PFSK-1 (cell line): Measurements from ENCODE around the gene ANO3.

ENCODE experiments used
- FOXP2 ChIP-seq: optimal IDR thresholded peaks from 2 replicates; pipeline ENCODE3; 2011; ENCODE audit warnings: borderline replicate concordance, control low read depth, inconsistent platforms; ENCODE audit not compliant: insufficient read depth; ENCODE audit errors: extremely low read length, extremely low read depth
- POLR2AphosphoS5 ChIP-seq: IDR thresholded peaks from 2 replicates; pipeline ENCODE4 v1.6.1; 2012; ENCODE audit warnings: low read depth, mild to moderate bottlenecking, control low read depth, low read length, moderate library complexity
- REST ChIP-seq, 2 experiments: IDR thresholded peaks; 2 replicates each; pipeline versions ENCODE4 v1.6.1 to v1.8.0; 2011 to 2012; ENCODE audit warnings: low read depth in 2 of 2, low read length in 2 of 2, control low read depth in 1 of 2, inconsistent platforms in 1 of 2, mild to moderate bottlenecking in 1 of 2, moderate library complexity in 1 of 2; ENCODE audit not compliant: insufficient read depth in 1 of 2
- SIN3A ChIP-seq: IDR thresholded peaks from 2 replicates; pipeline ENCODE4 v1.6.1; 2012; ENCODE audit warnings: mild to moderate bottlenecking, low read length, moderate library complexity, borderline replicate concordance; ENCODE audit not compliant: insufficient read depth
- TAF1 ChIP-seq: IDR thresholded peaks from 2 replicates; pipeline ENCODE4 v1.6.1; 2012; ENCODE audit warnings: low read length, control low read depth, borderline replicate concordance; ENCODE audit not compliant: insufficient read depth

ANO3 gene

GRCh38 chr11:26655287-26655686 lies 323.4 kb downstream of the ANO3 start:
- TF ChIP-seq FOXP2 (no peak), REST (IDR thresholded peaks at IDR 0.05; ENCODE audit: insufficient read depth in 1 of 2, low read depth in 2 of 2, low read length in 2 of 2) (no peak), TAF1 (no peak), POLR2AphosphoS5 (no peak), SIN3A (no peak)

GRCh38 chr11:26662916-26663315 lies 331.0 kb downstream of the ANO3 start:
- TF ChIP-seq REST (IDR thresholded peaks at IDR 0.05; ENCODE audit: insufficient read depth in 1 of 2, low read depth in 2 of 2, low read length in 2 of 2) (no peak), POLR2AphosphoS5 (no peak), SIN3A (no peak), TAF1 (no peak), FOXP2 (no peak)

GRCh38 chr11:26665036-26665435 lies 333.1 kb downstream of the ANO3 start:
- no peak for TF ChIP-seq REST (IDR thresholded peaks at IDR 0.05; ENCODE audit: insufficient read depth in 1 of 2, low read depth in 2 of 2, low read length in 2 of 2)
- TF ChIP-seq FOXP2: no peak
- 0 out of 2 replicates have a peak, but pooled peaks have one; percentile 41 for TF ChIP-seq TAF1

- TF ChIP-seq TAF1 (no peak), REST (IDR thresholded peaks at IDR 0.05; ENCODE audit: insufficient read depth in 1 of 2, low read depth in 2 of 2, low read length in 2 of 2) (no peak), SIN3A (no peak), FOXP2 (no peak), POLR2AphosphoS5 (no peak)
These were observed 334.0 kb downstream of the ANO3 start for GRCh38 chr11:26665946-26666345.
